IMR-90 (cell line): ENCODE measurements around the gene TMEM38A. TPM values are rescaled to one million over a fixed set of nuclear protein-coding genes. Genes with fewer than 3 reads are reported as not detected.
A peak's percentile ranks its signal among the peaks of the same experiment; 100 is the strongest.

Experiments used
- ATAC-seq: fragments of 200-7000 bp; cut with Tn5 transposase; 2 replicates; pipeline ENCODE4 v1.9.1; 2020; ENCODE audit warnings: low read depth, mild to moderate bottlenecking, moderate library complexity
- BruUV-seq: library from RNA; stranded (reverse); fragments of 400-500 nt; replicated peaks from 2 replicates; lab custom pipeline; 2021; lab: Mats Ljungman, UMichigan
- CTCF ChIA-PET: fragments of 300-600 bp; formaldehyde crosslinking; extraction: SDS; loops from one replicate; lab custom pipeline; 2021; ENCODE audit warnings: antibody characterized with exemption; lab: Yijun Ruan, JAX
- POLR2A ChIA-PET: fragments of 300-600 bp; sonication (Branson Sonifier 250); formaldehyde crosslinking; loops from one replicate; lab custom pipeline; 2022; ENCODE audit warnings: antibody characterized with exemption; ENCODE audit not compliant: unreplicated experiment; lab: Charles Lee
- DNase-seq: peaks from one replicate; pipeline ENCODE4 v3.0.0; 2013
- H2AFZ ChIP-seq: replicated peaks from 2 replicates; pipeline ENCODE3; 2013; ENCODE audit warnings: low read length, mild to moderate bottlenecking; ENCODE audit not compliant: poor library complexity
- H2AK5ac ChIP-seq: 2 replicates; pipeline ENCODE4 v1.6.1; 2013; ENCODE audit warnings: low read depth, low read length, inconsistent platforms
- H2AK9ac ChIP-seq: replicated peaks from 2 replicates; pipeline ENCODE3; 2013; ENCODE audit warnings: mild to moderate bottlenecking, low read depth, low read length, moderate library complexity; ENCODE audit not compliant: poor library complexity
- H2BK120ac ChIP-seq: 2 replicates; pipeline ENCODE4 v1.6.1; 2013; ENCODE audit warnings: low read depth, low read length, inconsistent platforms
- H2BK15ac ChIP-seq: 3 replicates; pipeline ENCODE4 v1.6.1; 2013; ENCODE audit warnings: low read depth, low read length, inconsistent platforms
- H2BK20ac ChIP-seq: 2 replicates; pipeline ENCODE4 v1.6.1; 2013; ENCODE audit warnings: low read depth, mild to moderate bottlenecking, inconsistent platforms, low read length, moderate library complexity
- H2BK5ac ChIP-seq: 2 replicates; pipeline ENCODE4 v1.6.1; 2013; ENCODE audit warnings: mild to moderate bottlenecking, low read depth, low read length, inconsistent platforms; ENCODE audit not compliant: poor library complexity, severe bottlenecking
- H3K14ac ChIP-seq: replicated peaks from 2 replicates; pipeline ENCODE4 v1.6.1; 2013; ENCODE audit warnings: low read depth, low read length, inconsistent platforms
- H3K18ac ChIP-seq: 2 replicates; pipeline ENCODE4 v1.6.1; 2013; ENCODE audit warnings: low read depth, low read length, control low read depth
- H3K23ac ChIP-seq: 2 replicates; pipeline ENCODE4 v1.6.1; 2013; ENCODE audit warnings: low read depth, low read length, inconsistent platforms
- H3K27ac ChIP-seq: 2 replicates; pipeline ENCODE4 v1.5.1; 2013; ENCODE audit warnings: mild to moderate bottlenecking, control low read depth, low read length; ENCODE audit not compliant: insufficient read depth
- H3K27me3 ChIP-seq: 2 replicates; pipeline ENCODE4 v1.6.1; 2013; ENCODE audit warnings: low read length; ENCODE audit not compliant: control insufficient read depth, insufficient read depth
- H3K36me3 ChIP-seq: 2 replicates; pipeline ENCODE4 v1.6.1; 2013; ENCODE audit warnings: low read length, mixed read lengths; ENCODE audit not compliant: control insufficient read depth, insufficient read depth
- H3K4ac ChIP-seq: 2 replicates; pipeline ENCODE4 v1.6.1; 2013; ENCODE audit warnings: low read depth, low read length, inconsistent platforms
- H3K4me1 ChIP-seq: 2 replicates; pipeline ENCODE4 v1.6.1; 2013; ENCODE audit warnings: low read length, mixed read lengths; ENCODE audit not compliant: control insufficient read depth, insufficient read depth
- H3K4me2 ChIP-seq: 2 replicates; pipeline ENCODE4 v1.6.1; 2013; ENCODE audit warnings: low read depth, mild to moderate bottlenecking, control low read depth, low read length, moderate library complexity
- H3K4me3 ChIP-seq: 2 replicates; pipeline ENCODE4 v1.5.1; 2013; ENCODE audit warnings: low read depth, mild to moderate bottlenecking, control low read depth, low read length, moderate library complexity; ENCODE audit not compliant: insufficient read depth
- H3K56ac ChIP-seq: 2 replicates; pipeline ENCODE4 v1.6.1; 2013; ENCODE audit warnings: low read length, inconsistent platforms; ENCODE audit not compliant: insufficient read depth; ENCODE audit errors: extremely low read depth
- H3K79me1 ChIP-seq, 2 experiments: 2 replicates each; pipeline ENCODE4 v1.6.1; 2013; ENCODE audit warnings: low read length in 2 of 2, inconsistent platforms in 1 of 2, low read depth in 1 of 2
- H3K9ac ChIP-seq: 2 replicates; pipeline ENCODE4 v1.6.1; 2013; ENCODE audit warnings: low read depth, low read length, control low read depth
- H3K9me1 ChIP-seq: 2 replicates; pipeline ENCODE4 v1.6.1; 2013; ENCODE audit warnings: low read length, inconsistent platforms; ENCODE audit not compliant: insufficient read depth
- H3K9me3 ChIP-seq: 2 replicates; pipeline ENCODE4 v1.6.1; 2013; ENCODE audit warnings: low read length; ENCODE audit not compliant: control insufficient read depth, insufficient read depth
- H4K20me1 ChIP-seq: 2 replicates; pipeline ENCODE4 v1.6.1; 2013; ENCODE audit warnings: low read length, inconsistent platforms; ENCODE audit not compliant: insufficient read depth
- H4K5ac ChIP-seq: 2 replicates; pipeline ENCODE4 v1.6.1; 2013; ENCODE audit warnings: mild to moderate bottlenecking, low read depth, low read length, control low read depth
- H4K8ac ChIP-seq, 2 experiments: 2 replicates each; pipeline ENCODE4 v1.6.1; 2013; ENCODE audit warnings: low read depth in 2 of 2, low read length in 2 of 2, control low read depth in 1 of 2, inconsistent platforms in 1 of 2
- H4K91ac ChIP-seq: 2 replicates; pipeline ENCODE4 v1.6.1; 2013; ENCODE audit warnings: low read depth, low read length, inconsistent platforms; ENCODE audit not compliant: insufficient read depth
- BHLHE40 ChIP-seq: fragments of 150-350 bp; IDR thresholded peaks from 2 replicates; pipeline ENCODE4 v1.6.1; 2016; ENCODE audit warnings: mild to moderate bottlenecking, low read depth, low read length
- FOS ChIP-seq: fragments of 150-350 bp; IDR thresholded peaks from 2 replicates; pipeline ENCODE4 v1.6.1; 2016; ENCODE audit warnings: low read depth, low read length
- MXI1 ChIP-seq: IDR thresholded peaks from 2 replicates; pipeline ENCODE4 v1.6.1; 2012; ENCODE audit warnings: low read depth, mild to moderate bottlenecking, low read length, moderate library complexity, borderline replicate concordance
- RFX5 ChIP-seq: IDR thresholded peaks from 2 replicates; pipeline ENCODE4 v1.8.0; 2012; ENCODE audit warnings: low read depth, mild to moderate bottlenecking, low read length, moderate library complexity
- WGBS, 2 experiments: methylation state at CpG; one replicate each; pipeline versions ENCODE4 v1.1.5 to v1.1.7; 2013; ENCODE audit warnings: missing lambda C conversion rate in 2 of 2; ENCODE audit not compliant: insufficient read length in 1 of 2; ENCODE audit errors: extremely low coverage in 2 of 2; 5-methylcytosine and 5-hydroxymethylcytosine counted together
- dilution Hi-C: fragments of 300-500 bp; cut with HindIII; formaldehyde crosslinking; loops from one replicate; pipeline ENCODE4 v1.14.3; 2018; ENCODE audit warnings: low sequenced_read_pairs; ENCODE audit not compliant: unreplicated experiment
- in situ Hi-C: fragments of 300-500 bp; cut with MboI; formaldehyde crosslinking; loops from 3 replicates; pipeline ENCODE4 v1.14.3; 2019; ENCODE audit warnings: low sequenced_read_pairs, inconsistent platforms, mixed read lengths
- intact Hi-C: fragments of 100-400 bp; cut with micrococcal nuclease; formaldehyde crosslinking; loops from 2 replicates; pipeline ENCODE4 v1.10.0; 2022
- polyA plus RNA-seq, 3 experiments: library from polyadenylated mRNA; depleted of rRNA; stranded (reverse); fragments of >200 nt; gene quantifications; 2 replicates each; pipeline ENCODE4 v1.2.3, GENCODE V29; 2012; ENCODE audit warnings: low replicate concordance in 1 of 3
- total RNA-seq: library from RNA; depleted of rRNA; stranded (reverse); fragments of >200 nt; gene quantifications from 2 replicates; pipeline ENCODE4 v1.2.3, GENCODE V29; 2012

TMEM38A gene
- total and polyA plus RNA-seq, 2 of the 4 experiments (the other 2 are of a cell fraction) = 1.3 to 2.0 TPM

- TF ChIP-seq BHLHE40 (no peak), FOS (no peak), RFX5 (no peak)
Observed at GRCh38 chr19:16628183-16628983, 32.6 kb upstream of the TMEM38A start, which contains the start of gene MED26 (continued).

GRCh38 chr19:16628984-16629691 is 31.8 kb upstream of the TMEM38A start:
- Histone ChIP-seq H3K14ac (peak overlapping the region; percentile 88), H2BK20ac (no peak overlapping the region), H3K36me3 (peaks cover 20% of the 10 kb centered on the region), H3K9me3 (no peaks in the 10 kb centered on the region), H3K27ac (peak overlapping the region; percentile 90), H3K9me1 (no peaks in the 10 kb centered on the region; the same call in 1 of the 2 replicates), H3K18ac (no peak overlapping the region), H2BK5ac (peak overlapping the region; percentile 90), H3K9ac (peak overlapping the region; percentile 89), H2BK15ac (no peak overlapping the region), H3K4ac (peak overlapping the region; percentile 90), H3K4me1 (0 out of 2 replicates have a peak, but pooled peaks cover 2% of the 10 kb centered on the region), H3K23ac (peak overlapping the region; percentile 89), H2BK120ac (peak overlapping the region; percentile 51; the same call in 1 of the 2 replicates), H3K79me1 (peaks cover 9 to 64% of the 10 kb centered on the region in 2 experiments), H2AFZ (peak overlapping the region; percentile 98), H2AK5ac (peak overlapping the region; percentile 92), H3K56ac (peak overlapping the region; percentile 26; the same call in 1 of the 2 replicates), H4K91ac (peak overlapping the region; percentile 65), H3K4me3 (peak overlapping the region; percentile 95), H4K5ac (peak overlapping the region; percentile 21), H4K8ac (peak overlapping the region; percentile 60 to 90), H2AK9ac (peak overlapping the region; percentile 97), H3K27me3 (no peaks in the 10 kb centered on the region), H3K4me2 (peak overlapping the region; percentile 89), H4K20me1 (peaks cover 47% of the 10 kb centered on the region)
- DNase-seq (peak; percentile 72), ATAC-seq (no peak)
- ChIA-PET CTCF (no interaction called here), POLR2A (no interaction called here)
- dilution Hi-C loops = no loop called here
- no CpG with 5 or more reads among the region's 23 CpGs for WGBS, 2 experiments
- intact Hi-C loops = loop anchor here (2.0 to 5.0 kb wide), 2 partner anchors 57 to 86 kb away; partner anchors contain the start of genes CHERP and SLC35E1
- TF ChIP-seq RFX5 (no peak), MXI1 (peak; percentile 88; the same call in 1 of the 2 replicates), BHLHE40 (peak; percentile 45; the same call in 1 of the 2 replicates)
- no TSS peak for BruUV-seq
- in situ Hi-C loops = loop anchor here (5.0 kb wide), 1 partner anchor 47 kb away; no protein-coding TSS in a partner anchor
